K562 (cell line): Measurements from ENCODE around the gene COL1A2. TPM values are rescaled to one million over a fixed set of nuclear protein-coding genes. Genes with fewer than 3 reads are reported as not detected.

ENCODE experiments used
- ASH1L ChIP-seq: fragments of 450-650 bp; IDR thresholded peaks from 2 replicates; pipeline ENCODE4 v1.6.1; 2018; ENCODE audit warnings: borderline replicate concordance, mild to moderate bottlenecking, low read depth; ENCODE audit not compliant: partially characterized antibody
- BCOR ChIP-seq: fragments of 450-650 bp; IDR thresholded peaks from 2 replicates; pipeline ENCODE4 v1.6.1; 2016
- COPS2 ChIP-seq: fragments of 450-650 bp; conservative IDR thresholded peaks from 2 replicates; pipeline ENCODE4 v1.6.1; 2016; ENCODE audit warnings: mild to moderate bottlenecking, moderate library complexity
- DPF2 ChIP-seq: fragments of 450-650 bp; IDR thresholded peaks from 2 replicates; pipeline ENCODE4 v1.6.1; 2016
- FOSL1 ChIP-seq: fragments of 200-800 bp; sonication (Bioruptor generic); conservative IDR thresholded peaks from 2 replicates; pipeline ENCODE4 v1.6.1; 2016; ENCODE audit warnings: missing genetic modification characterization, missing compliant biosample characterization
- ILK ChIP-seq: fragments of 450-650 bp; IDR thresholded peaks from 2 replicates; pipeline ENCODE4 v1.6.1; 2016; ENCODE audit warnings: missing genetic modification characterization, low read depth, mild to moderate bottlenecking, missing compliant biosample characterization, moderate library complexity, borderline replicate concordance
- JUNB ChIP-seq: fragments of 450-650 bp; formaldehyde crosslinking; conservative IDR thresholded peaks from 2 replicates; pipeline ENCODE4 v1.4.0; 2020; ENCODE audit warnings: mild to moderate bottlenecking
- KDM1A ChIP-seq, 2 experiments: fragments of 450-650 bp; IDR thresholded peaks; 2 replicates each; pipeline ENCODE4 v1.6.1; 2016; ENCODE audit warnings: mild to moderate bottlenecking in 2 of 2
- MAZ ChIP-seq, 2 experiments: fragments of 450-650 bp in 1 of 2; sonication (generic) in 1 of 2; formaldehyde crosslinking; IDR thresholded peaks in 1 of 2; conservative IDR thresholded peaks in 1 of 2; 2 replicates each; pipeline versions ENCODE4 v1.4.0 to v1.5.0; 2020; ENCODE audit warnings: mild to moderate bottlenecking in 1 of 2, missing genetic modification reagents in 1 of 2
- NFE2 ChIP-seq: IDR thresholded peaks from 2 replicates; pipeline ENCODE4 v1.6.1; 2014; ENCODE audit warnings: antibody characterized with exemption, low read depth
- PHF20 ChIP-seq: fragments of 450-650 bp; IDR thresholded peaks from 2 replicates; pipeline ENCODE4 v1.6.1; 2018; ENCODE audit not compliant: partially characterized antibody
- RBBP5 ChIP-seq: fragments of 200-600 bp; sonication (generic); IDR thresholded peaks from 2 replicates; pipeline ENCODE4 v1.6.1; 2012; ENCODE audit warnings: borderline replicate concordance, mild to moderate bottlenecking, low read length, control low read depth, inconsistent platforms; ENCODE audit not compliant: insufficient read depth, poor library complexity, severe bottlenecking
- RFX5 ChIP-seq: IDR thresholded peaks from 2 replicates; pipeline ENCODE4 v1.6.1; 2011; ENCODE audit warnings: low read depth, mild to moderate bottlenecking, improper control_type of control experiment, low read length
- RUNX1 ChIP-seq: sonication (generic); IDR thresholded peaks from 2 replicates; pipeline ENCODE4 v1.6.1; 2016; ENCODE audit warnings: antibody characterized with exemption, low read depth
- SPI1 ChIP-seq: IDR thresholded peaks from 2 replicates; pipeline ENCODE4 v1.6.1; 2011; ENCODE audit warnings: low read depth, low read length, control low read depth, borderline replicate concordance
- WHSC1 ChIP-seq: IDR thresholded peaks from one replicate; pipeline ENCODE4 v1.6.1; 2012; ENCODE audit warnings: low read length, control low read depth, inconsistent platforms
- ZNF316 ChIP-seq: fragments of 450-650 bp; IDR thresholded peaks from 2 replicates; pipeline ENCODE4 v1.6.1; 2016
- polyA plus RNA-seq, 8 experiments: library from polyadenylated mRNA; depleted of rRNA in 4 of 8; stranded (reverse) in 5 of 8; unstranded in 3 of 8; fragments of >200 nt; fragmentation: Nextera tagmentation in 2 of 8; fragmentation: Illumina TruSeq in 1 of 8; extraction: Ambion mirVana in 2 of 8; extraction: Trizol in 1 of 8; gene quantifications; 2 replicates each; pipeline versions ENCODE4 v1.2.1 to v1.2.3, GENCODE V29; 2011 to 2014; ENCODE audit warnings: inconsistent platforms in 1 of 8, missing spikeins in 1 of 8
- total RNA-seq, 7 experiments: library from RNA; depleted of rRNA in 6 of 7; stranded (reverse); fragments of >200 nt in 6 of 7; fragmentation: Illumina TruSeq in 2 of 7; extraction: Trizol in 2 of 7; gene quantifications; 2 replicates each; pipeline versions ENCODE4 v1.2.1 to v1.2.3, GENCODE V29; 2011 to 2021; ENCODE audit warnings: low replicate concordance in 1 of 7
- TF ChIP-seq, protein P1 (sequence below), 3 experiments: IDR thresholded peaks in 2 of 3; conservative IDR thresholded peaks in 1 of 3; 2 replicates each; pipeline ENCODE4 v1.5.1; 2011 to 2012; ENCODE audit warnings: low read length in 3 of 3, mild to moderate bottlenecking in 3 of 3, control low read depth in 2 of 3, improper control_type of control experiment in 1 of 3, inconsistent platforms in 1 of 3, low read depth in 1 of 3, mixed read lengths in 1 of 3, moderate library complexity in 1 of 3; ENCODE audit not compliant: insufficient read depth in 2 of 3
- TF ChIP-seq, protein P2 (sequence below), 2 experiments: fragments of 450-650 bp; IDR thresholded peaks; 2 replicates each; pipeline ENCODE4 v1.6.1; 2018; ENCODE audit warnings: mild to moderate bottlenecking in 2 of 2, low read depth in 1 of 2; ENCODE audit not compliant: partially characterized antibody in 2 of 2
- TF ChIP-seq, protein P3 (sequence below): IDR thresholded peaks from 2 replicates; pipeline ENCODE4 v1.6.1; 2011; ENCODE audit warnings: borderline replicate concordance, low read depth, mild to moderate bottlenecking, moderate library complexity, low read length; ENCODE audit not compliant: insufficient read depth, poor library complexity, severe bottlenecking

The COL1A2 gene
- total and polyA plus RNA-seq, 9 of the 15 experiments (the other 6 are each of a cell fraction or from before 2014, with no cell fraction given) = 0.94 to 11.6 (median 1.7) TPM

DNA sequence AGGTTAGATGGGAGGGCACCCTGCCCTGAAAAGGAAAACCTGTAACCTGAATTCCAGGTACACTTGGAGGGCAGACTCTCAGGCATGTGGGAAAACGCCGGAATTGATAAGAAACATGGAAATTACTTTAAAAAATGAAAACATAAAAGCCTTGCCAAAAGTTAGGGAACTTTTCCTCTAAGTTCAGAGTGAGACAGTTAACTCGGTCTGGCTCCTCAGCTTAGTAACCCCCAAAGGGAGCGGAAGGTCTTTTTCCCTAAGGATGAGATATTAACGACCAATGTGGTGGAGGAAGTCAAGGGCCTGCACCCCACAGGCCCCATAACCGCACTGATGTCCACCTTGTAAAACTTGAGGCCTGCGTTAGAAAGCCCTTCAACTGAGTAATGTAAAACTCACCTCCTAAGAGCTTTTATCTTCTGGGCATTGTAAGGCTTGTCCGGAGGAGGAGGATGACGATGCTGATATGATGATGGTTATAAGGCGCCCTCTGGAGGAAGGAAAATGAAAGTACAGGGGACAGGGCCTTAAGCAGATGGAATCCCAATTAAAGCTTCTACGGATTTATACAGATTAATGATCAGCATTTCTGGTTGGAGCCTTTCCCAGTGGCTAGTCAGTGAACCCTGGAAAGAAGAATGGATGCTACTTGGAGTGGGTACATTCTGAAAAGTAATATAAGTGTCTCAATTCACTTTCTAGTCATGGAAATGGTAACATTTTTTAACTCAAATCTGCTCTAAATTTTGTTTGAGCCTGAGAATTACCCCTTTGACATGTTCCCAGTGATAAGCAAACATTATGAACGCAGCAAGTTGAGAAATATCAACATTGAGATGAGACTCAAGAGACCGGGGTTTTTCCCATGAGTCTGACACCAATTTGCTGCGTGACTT is 694 bp downstream of the COL1A2 start (continued):
- TF ChIP-seq KDM1A (IDR thresholded peaks at IDR 0.05) = peak in 1 of 2 experiments; percentile 32; a peak in 1 of 4 replicates
- no peak for TF ChIP-seq RUNX1
- TF ChIP-seq FOSL1 = no peak
- no peak for TF ChIP-seq ILK
- TF ChIP-seq NFE2 = peak; percentile 90
- TF ChIP-seq DPF2 = no peak
- peak; percentile 61 for TF ChIP-seq ZNF316
- TF ChIP-seq MAZ (CRISPR knock-in tag; conservative IDR thresholded peaks at IDR 0.05 in 1 of 2, IDR thresholded peaks at IDR 0.05 in 1 of 2) = no peak
- no peak for TF ChIP-seq ASH1L
- TF ChIP-seq PHF20 = no peak
- no peak for TF ChIP-seq WHSC1
- no peak for TF ChIP-seq COPS2
- TF ChIP-seq, protein P1, sequence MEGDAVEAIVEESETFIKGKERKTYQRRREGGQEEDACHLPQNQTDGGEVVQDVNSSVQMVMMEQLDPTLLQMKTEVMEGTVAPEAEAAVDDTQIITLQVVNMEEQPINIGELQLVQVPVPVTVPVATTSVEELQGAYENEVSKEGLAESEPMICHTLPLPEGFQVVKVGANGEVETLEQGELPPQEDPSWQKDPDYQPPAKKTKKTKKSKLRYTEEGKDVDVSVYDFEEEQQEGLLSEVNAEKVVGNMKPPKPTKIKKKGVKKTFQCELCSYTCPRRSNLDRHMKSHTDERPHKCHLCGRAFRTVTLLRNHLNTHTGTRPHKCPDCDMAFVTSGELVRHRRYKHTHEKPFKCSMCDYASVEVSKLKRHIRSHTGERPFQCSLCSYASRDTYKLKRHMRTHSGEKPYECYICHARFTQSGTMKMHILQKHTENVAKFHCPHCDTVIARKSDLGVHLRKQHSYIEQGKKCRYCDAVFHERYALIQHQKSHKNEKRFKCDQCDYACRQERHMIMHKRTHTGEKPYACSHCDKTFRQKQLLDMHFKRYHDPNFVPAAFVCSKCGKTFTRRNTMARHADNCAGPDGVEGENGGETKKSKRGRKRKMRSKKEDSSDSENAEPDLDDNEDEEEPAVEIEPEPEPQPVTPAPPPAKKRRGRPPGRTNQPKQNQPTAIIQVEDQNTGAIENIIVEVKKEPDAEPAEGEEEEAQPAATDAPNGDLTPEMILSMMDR (IDR thresholded peaks at IDR 0.05 in 2 of 3, conservative IDR thresholded peaks at IDR 0.05 in 1 of 3; ENCODE audit: insufficient read depth in 2 of 3, low read depth in 1 of 3, low read length in 3 of 3) = peak; percentile 71 to 90 (median 83)
- TF ChIP-seq, protein P2, sequence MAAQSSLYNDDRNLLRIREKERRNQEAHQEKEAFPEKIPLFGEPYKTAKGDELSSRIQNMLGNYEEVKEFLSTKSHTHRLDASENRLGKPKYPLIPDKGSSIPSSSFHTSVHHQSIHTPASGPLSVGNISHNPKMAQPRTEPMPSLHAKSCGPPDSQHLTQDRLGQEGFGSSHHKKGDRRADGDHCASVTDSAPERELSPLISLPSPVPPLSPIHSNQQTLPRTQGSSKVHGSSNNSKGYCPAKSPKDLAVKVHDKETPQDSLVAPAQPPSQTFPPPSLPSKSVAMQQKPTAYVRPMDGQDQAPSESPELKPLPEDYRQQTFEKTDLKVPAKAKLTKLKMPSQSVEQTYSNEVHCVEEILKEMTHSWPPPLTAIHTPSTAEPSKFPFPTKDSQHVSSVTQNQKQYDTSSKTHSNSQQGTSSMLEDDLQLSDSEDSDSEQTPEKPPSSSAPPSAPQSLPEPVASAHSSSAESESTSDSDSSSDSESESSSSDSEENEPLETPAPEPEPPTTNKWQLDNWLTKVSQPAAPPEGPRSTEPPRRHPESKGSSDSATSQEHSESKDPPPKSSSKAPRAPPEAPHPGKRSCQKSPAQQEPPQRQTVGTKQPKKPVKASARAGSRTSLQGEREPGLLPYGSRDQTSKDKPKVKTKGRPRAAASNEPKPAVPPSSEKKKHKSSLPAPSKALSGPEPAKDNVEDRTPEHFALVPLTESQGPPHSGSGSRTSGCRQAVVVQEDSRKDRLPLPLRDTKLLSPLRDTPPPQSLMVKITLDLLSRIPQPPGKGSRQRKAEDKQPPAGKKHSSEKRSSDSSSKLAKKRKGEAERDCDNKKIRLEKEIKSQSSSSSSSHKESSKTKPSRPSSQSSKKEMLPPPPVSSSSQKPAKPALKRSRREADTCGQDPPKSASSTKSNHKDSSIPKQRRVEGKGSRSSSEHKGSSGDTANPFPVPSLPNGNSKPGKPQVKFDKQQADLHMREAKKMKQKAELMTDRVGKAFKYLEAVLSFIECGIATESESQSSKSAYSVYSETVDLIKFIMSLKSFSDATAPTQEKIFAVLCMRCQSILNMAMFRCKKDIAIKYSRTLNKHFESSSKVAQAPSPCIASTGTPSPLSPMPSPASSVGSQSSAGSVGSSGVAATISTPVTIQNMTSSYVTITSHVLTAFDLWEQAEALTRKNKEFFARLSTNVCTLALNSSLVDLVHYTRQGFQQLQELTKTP (IDR thresholded peaks at IDR 0.05; ENCODE audit: low read depth in 1 of 2, partially characterized antibody in 2 of 2) = no peak
- no peak for TF ChIP-seq RBBP5
- TF ChIP-seq BCOR = no peak
- TF ChIP-seq, protein P3, sequence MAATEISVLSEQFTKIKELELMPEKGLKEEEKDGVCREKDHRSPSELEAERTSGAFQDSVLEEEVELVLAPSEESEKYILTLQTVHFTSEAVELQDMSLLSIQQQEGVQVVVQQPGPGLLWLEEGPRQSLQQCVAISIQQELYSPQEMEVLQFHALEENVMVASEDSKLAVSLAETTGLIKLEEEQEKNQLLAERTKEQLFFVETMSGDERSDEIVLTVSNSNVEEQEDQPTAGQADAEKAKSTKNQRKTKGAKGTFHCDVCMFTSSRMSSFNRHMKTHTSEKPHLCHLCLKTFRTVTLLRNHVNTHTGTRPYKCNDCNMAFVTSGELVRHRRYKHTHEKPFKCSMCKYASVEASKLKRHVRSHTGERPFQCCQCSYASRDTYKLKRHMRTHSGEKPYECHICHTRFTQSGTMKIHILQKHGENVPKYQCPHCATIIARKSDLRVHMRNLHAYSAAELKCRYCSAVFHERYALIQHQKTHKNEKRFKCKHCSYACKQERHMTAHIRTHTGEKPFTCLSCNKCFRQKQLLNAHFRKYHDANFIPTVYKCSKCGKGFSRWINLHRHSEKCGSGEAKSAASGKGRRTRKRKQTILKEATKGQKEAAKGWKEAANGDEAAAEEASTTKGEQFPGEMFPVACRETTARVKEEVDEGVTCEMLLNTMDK = no peak
- no peak for TF ChIP-seq SPI1
- TF ChIP-seq JUNB (CRISPR knock-in tag) = no peak
- TF ChIP-seq RFX5 = no peak
